GM23338 (cell line): ENCODE results near the gene ZBTB6. TPM values are rescaled to one million over a fixed set of nuclear protein-coding genes. Genes with fewer than 3 reads are reported as not detected.
A peak's percentile ranks its signal among the peaks of the same experiment; 100 is the strongest.

Experiments used
- ATAC-seq: fragments of 200-7000 bp; cut with Tn5 transposase; 3 replicates; pipeline ENCODE4 v1.9.1; 2020
- DNase-seq: peaks from one replicate; pipeline ENCODE4 v3.0.0-alpha.2; 2015; ENCODE audit warnings: low spot score
- H2AFZ ChIP-seq: fragments of 200-600 bp; sonication (generic); 2 replicates; pipeline ENCODE4 v1.8.0; 2016; ENCODE audit warnings: antibody characterized with exemption, mild to moderate bottlenecking, moderate library complexity
- H3F3A ChIP-seq: fragments of 200-600 bp; sonication (generic); replicated peaks from 2 replicates; pipeline ENCODE4 v1.8.0; 2017; ENCODE audit warnings: antibody characterized with exemption, mixed run types, low read depth
- H3K27ac ChIP-seq: fragments of 200-600 bp; sonication (generic); 2 replicates; pipeline ENCODE4 v1.6.1; 2016; ENCODE audit warnings: low read depth
- H3K27me3 ChIP-seq: fragments of 200-600 bp; sonication (generic); 2 replicates; pipeline ENCODE4 v1.8.0; 2016; ENCODE audit warnings: mild to moderate bottlenecking, mixed run types, moderate library complexity; ENCODE audit not compliant: insufficient read depth
- H3K36me3 ChIP-seq: fragments of 200-600 bp; sonication (generic); 2 replicates; pipeline ENCODE4 v1.8.0; 2016; ENCODE audit warnings: mild to moderate bottlenecking; ENCODE audit not compliant: insufficient read depth
- H3K4me1 ChIP-seq: fragments of 200-600 bp; sonication (generic); 2 replicates; pipeline ENCODE4 v1.8.0; 2016; ENCODE audit warnings: mild to moderate bottlenecking, moderate library complexity; ENCODE audit not compliant: insufficient read depth
- H3K4me2 ChIP-seq: fragments of 200-600 bp; sonication (generic); 2 replicates; pipeline ENCODE4 v1.7.1; 2017; ENCODE audit warnings: mixed run types
- H3K4me3 ChIP-seq: fragments of 200-600 bp; sonication (generic); 2 replicates; pipeline ENCODE4 v1.6.1; 2016; ENCODE audit warnings: mixed run types
- H3K79me2 ChIP-seq: fragments of 200-600 bp; sonication (generic); replicated peaks from 2 replicates; pipeline ENCODE4 v1.8.0; 2017; ENCODE audit warnings: mild to moderate bottlenecking; ENCODE audit not compliant: insufficient read depth
- H3K9me2 ChIP-seq: fragments of 200-600 bp; sonication (generic); 2 replicates; pipeline ENCODE4 v1.8.0; 2017; ENCODE audit not compliant: insufficient read depth
- H4K20me1 ChIP-seq: fragments of 200-600 bp; sonication (generic); replicated peaks from 2 replicates; pipeline ENCODE4 v1.8.0; 2017; ENCODE audit warnings: mild to moderate bottlenecking; ENCODE audit not compliant: insufficient read depth
- H3K27ac Mint-ChIP-seq: 2 replicates; pipeline ENCODE4 v1.8.0; 2020; ENCODE audit warnings: inconsistent platforms, mild to moderate bottlenecking, moderate library complexity, mixed read lengths
- H3K27me3 Mint-ChIP-seq: 3 replicates; pipeline ENCODE4 v1.8.0; 2022; ENCODE audit warnings: low read depth, mild to moderate bottlenecking, moderate library complexity, mixed read lengths, inconsistent platforms; ENCODE audit not compliant: insufficient read depth, poor library complexity
- H3K36me3 Mint-ChIP-seq: 3 replicates; pipeline ENCODE4 v1.8.0; 2021; ENCODE audit warnings: low read depth, mild to moderate bottlenecking, inconsistent platforms, moderate library complexity, mixed read lengths
- H3K4me1 Mint-ChIP-seq: 3 replicates; pipeline ENCODE4 v1.8.0; 2020; ENCODE audit warnings: mild to moderate bottlenecking, inconsistent platforms, mixed read lengths
- H3K4me3 Mint-ChIP-seq: 3 replicates; pipeline ENCODE4 v1.8.0; 2021; ENCODE audit warnings: moderate library complexity, mild to moderate bottlenecking, inconsistent platforms, mixed read lengths
- H3K9me3 Mint-ChIP-seq: 3 replicates; pipeline ENCODE4 v1.8.0; 2020; ENCODE audit warnings: moderate library complexity, mild to moderate bottlenecking, inconsistent platforms, mixed read lengths
- POLR2AphosphoS5 ChIP-seq: IDR thresholded peaks from 2 replicates; pipeline ENCODE4 v1.6.1; 2016; ENCODE audit warnings: antibody characterized with exemption, low read depth
- ZNF462 ChIP-seq: fragments of 250-450 bp; sonication (Bioruptor Pico); IDR thresholded peaks from 2 replicates; pipeline ENCODE4 v1.5.0; 2020; ENCODE audit warnings: mild to moderate bottlenecking, moderate library complexity
- polyA plus RNA-seq: library from polyadenylated mRNA; unstranded; fragments of >200 nt; fragmentation: Nextera tagmentation; extraction: Ambion mirVana; gene quantifications from 2 replicates; pipeline ENCODE4 v1.2.1, GENCODE V29; 2016
- total RNA-seq: library from RNA; depleted of rRNA; stranded (reverse); fragments of >200 nt; shearing (Covaris generic); gene quantifications from 2 replicates; pipeline ENCODE4 v1.2.3, GENCODE V29; 2014

The ZBTB6 gene
- total and polyA plus RNA-seq, 2 experiments from 2014 or later: 4.0 to 12.7 TPM

- Histone ChIP-seq H3K4me3 (peak overlapping the region; percentile 47), H3K79me2 (peaks cover 76% of the 10 kb centered on the region), H3K4me2 (peak overlapping the region; percentile 65), H4K20me1 (peaks cover 9% of the 10 kb centered on the region; the same call in 1 of the 2 replicates), H3K36me3 (peaks cover 4% of the 10 kb centered on the region; the same call in 1 of the 2 replicates), H3K27me3 (no peaks in the 10 kb centered on the region), H3K27ac (peak overlapping the region; percentile 95), H3K4me1 (peaks cover 6% of the 10 kb centered on the region; the same call in 1 of the 2 replicates), H2AFZ (peak overlapping the region; percentile 3; the same call in 1 of the 2 replicates), H3F3A (peaks cover 3% of the 10 kb centered on the region), H3K9me2 (no peaks in the 10 kb centered on the region)
- Mint-ChIP-seq H3K9me3 (no peaks in the 10 kb centered on the region; the same call in 2 of the 3 replicates), H3K4me3 (peak overlapping the region; percentile 96), H3K27me3 (peaks cover 4% of the 10 kb centered on the region), H3K27ac (peak overlapping the region; percentile 98), H3K36me3 (peaks cover 27% of the 10 kb centered on the region), H3K4me1 (peaks cover 21% of the 10 kb centered on the region)
- DNase-seq (no peak), ATAC-seq (no peak)
- no peak for TF ChIP-seq POLR2AphosphoS5
Measured at GRCh38 chr9:122940454-122940748, 27.3 kb upstream of the ZBTB6 start.

- Mint-ChIP-seq H3K4me1 (peaks cover 17% of the 10 kb centered on the region), H3K4me3 (peak overlapping the region; percentile 96), H3K9me3 (no peaks in the 10 kb centered on the region; the same call in 2 of the 3 replicates), H3K36me3 (peaks cover 27% of the 10 kb centered on the region), H3K27me3 (peaks cover 6% of the 10 kb centered on the region), H3K27ac (peak overlapping the region; percentile 98)
- H3F3A ChIP-seq: peaks cover 3% of the 10 kb centered on the region
- H3K27me3 ChIP-seq: no peaks in the 10 kb centered on the region
- peaks cover 76% of the 10 kb centered on the region for H3K79me2 ChIP-seq
- H3K9me2 ChIP-seq: no peaks in the 10 kb centered on the region
- no peak for DNase-seq
- H3K4me1 ChIP-seq: peaks cover 6% of the 10 kb centered on the region; the same call in 1 of the 2 replicates
- no peak for TF ChIP-seq ZNF462 (CRISPR knock-in tag)
- no peak for ATAC-seq
- H2AFZ ChIP-seq: no peak overlapping the region
- peaks cover 4% of the 10 kb centered on the region; the same call in 1 of the 2 replicates for H3K36me3 ChIP-seq
- peak overlapping the region; percentile 65; the same call in 1 of the 2 replicates for H3K4me2 ChIP-seq
- H3K27ac ChIP-seq: peak overlapping the region; percentile 95
- no peak overlapping the region for H3K4me3 ChIP-seq
- H4K20me1 ChIP-seq: peaks cover 10% of the 10 kb centered on the region
Measured at GRCh38 chr9:122939601-122940000, 26.5 kb upstream of the ZBTB6 start.
